GM12891 (cell line): ENCODE results near the gene DNER.

Experiments used
- PAX5 ChIP-seq: IDR thresholded peaks from 2 replicates; pipeline ENCODE4 v1.6.1; 2011; ENCODE audit warnings: low read length, moderate library complexity, mild to moderate bottlenecking; ENCODE audit not compliant: insufficient read depth, severe bottlenecking
- POLR2A ChIP-seq: IDR thresholded peaks from 2 replicates; pipeline ENCODE4 v1.6.1; 2011; ENCODE audit warnings: low read depth, low read length, control low read depth
- POLR2AphosphoS5 ChIP-seq: IDR thresholded peaks from 2 replicates; pipeline ENCODE4 v1.6.1; 2011; ENCODE audit warnings: low read depth, low read length, control low read depth
- POU2F2 ChIP-seq: IDR thresholded peaks from 2 replicates; pipeline ENCODE4 v1.6.1; 2011; ENCODE audit warnings: low read depth, mild to moderate bottlenecking, control low read depth, low read length, moderate library complexity
- TAF1 ChIP-seq: IDR thresholded peaks from 2 replicates; pipeline ENCODE4 v1.6.1; 2011; ENCODE audit warnings: low read depth, low read length, control low read depth

GRCh38 chr2:229403296-229403695, 311.1 kb downstream of the DNER start:
- no peak for TF ChIP-seq POLR2AphosphoS5
- no peak for TF ChIP-seq POU2F2
- TF ChIP-seq POLR2A, result no peak
- TF ChIP-seq TAF1, result no peak
- no peak for TF ChIP-seq PAX5
